ENCODE measurements around the gene REC114.
"Not testable (repeated sequence)": the region's sequence is repeated elsewhere in the genome, so short reads cannot be mapped to it uniquely, and the experiment has no call there.

REC114 gene

DNA sequence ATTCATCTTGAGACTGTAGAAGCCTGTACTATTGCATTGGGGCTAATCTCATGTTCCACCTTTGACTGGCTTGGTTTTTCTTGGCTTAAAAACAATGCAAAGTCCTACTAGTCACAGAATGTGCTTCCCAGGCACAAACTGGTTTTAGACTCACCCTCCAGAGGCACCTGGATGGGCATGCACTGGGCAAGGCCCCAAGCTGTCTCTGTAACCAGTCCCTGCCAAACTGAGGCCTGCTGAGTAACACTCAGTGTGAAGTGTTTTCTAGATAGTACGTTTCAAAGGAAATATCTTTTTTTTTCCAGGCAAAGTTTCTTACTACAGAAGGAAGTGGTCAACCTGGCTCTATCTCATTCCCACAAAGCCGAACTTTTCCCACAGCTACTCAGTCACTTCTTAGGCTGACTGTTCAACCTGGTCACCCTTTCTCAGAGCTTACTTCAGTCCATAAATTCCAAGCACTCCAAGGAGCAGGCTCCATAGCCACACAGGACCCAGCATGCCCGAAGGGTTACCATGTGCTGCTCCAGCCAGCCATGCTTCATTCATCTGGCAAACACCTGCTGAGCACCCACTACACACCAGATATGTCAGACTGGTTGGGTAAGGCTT, 132.8 kb downstream of the REC114 start:
- no peak for DNase-seq (ENCODE audit: low read depth, low spot score)

DNA sequence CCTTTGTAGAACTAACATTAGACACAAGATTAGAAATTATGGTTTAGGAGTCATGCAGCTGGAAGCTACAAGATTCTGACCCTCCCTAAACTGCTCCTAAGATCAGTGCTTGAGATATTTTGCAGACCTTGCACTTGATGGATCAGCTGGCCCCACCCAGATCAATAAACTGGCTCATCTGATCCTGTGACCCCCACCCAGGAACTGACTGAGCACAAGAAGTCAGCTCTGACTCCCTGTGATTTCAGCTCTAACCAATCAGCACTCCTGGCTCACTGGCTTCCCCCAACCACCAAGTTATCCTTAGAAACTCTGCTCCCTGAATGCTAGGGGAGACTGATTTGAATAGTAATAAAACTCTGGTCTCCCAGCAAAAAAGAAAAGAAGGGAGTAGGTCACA, 134.6 kb downstream of the REC114 start:
- DNase-seq (ENCODE audit: low read depth, low spot score), result not testable (repeated sequence)

DNA sequence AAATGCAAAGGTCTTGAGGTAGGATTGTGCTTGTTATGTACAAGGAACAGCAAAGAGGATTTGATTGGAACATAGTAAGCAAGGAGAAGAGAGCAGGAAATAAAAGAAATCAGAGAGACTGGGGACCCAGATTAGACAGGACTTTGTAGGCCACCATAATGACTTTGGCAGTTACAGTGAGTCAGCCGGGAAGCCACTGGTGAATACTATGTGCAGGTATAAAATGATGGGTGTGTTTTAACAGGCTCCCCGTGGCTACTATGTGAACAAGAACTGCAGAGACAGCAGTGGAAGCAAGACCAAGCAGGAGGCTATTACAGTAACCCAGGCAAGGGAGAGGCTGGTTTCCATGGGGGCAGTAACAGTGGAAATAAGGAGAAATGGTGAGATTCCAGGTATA, 135.1 kb downstream of the REC114 start:
- DNase-seq (ENCODE audit: low read depth, low spot score), result no peak

DNA sequence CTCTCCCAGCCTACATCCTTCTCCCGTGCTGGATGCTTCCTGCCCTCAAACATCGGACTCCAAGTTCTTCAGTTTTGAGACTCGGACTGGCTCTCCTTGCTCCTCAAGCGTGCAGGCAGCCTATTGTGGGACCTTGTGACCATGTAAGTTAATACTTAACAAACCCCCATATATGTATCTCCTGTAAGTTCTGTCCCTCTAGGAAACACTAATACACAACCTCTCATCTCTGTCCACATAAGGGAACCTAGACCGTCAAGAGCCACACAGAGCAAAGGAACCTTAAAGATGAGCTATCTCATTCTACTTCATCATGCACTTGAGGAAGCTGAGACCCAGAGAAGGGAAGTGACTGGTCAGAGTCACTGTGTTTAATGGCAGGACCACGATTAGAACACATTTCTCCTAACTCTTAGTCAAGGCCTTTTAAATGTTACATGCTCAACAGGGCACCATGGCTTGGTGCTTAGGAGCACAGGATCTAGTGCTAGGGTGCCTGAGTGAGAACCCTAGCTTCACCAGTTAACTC, 140.0 kb downstream of the REC114 start:
- DNase-seq (ENCODE audit: low read depth, low spot score), result no peak

DNA sequence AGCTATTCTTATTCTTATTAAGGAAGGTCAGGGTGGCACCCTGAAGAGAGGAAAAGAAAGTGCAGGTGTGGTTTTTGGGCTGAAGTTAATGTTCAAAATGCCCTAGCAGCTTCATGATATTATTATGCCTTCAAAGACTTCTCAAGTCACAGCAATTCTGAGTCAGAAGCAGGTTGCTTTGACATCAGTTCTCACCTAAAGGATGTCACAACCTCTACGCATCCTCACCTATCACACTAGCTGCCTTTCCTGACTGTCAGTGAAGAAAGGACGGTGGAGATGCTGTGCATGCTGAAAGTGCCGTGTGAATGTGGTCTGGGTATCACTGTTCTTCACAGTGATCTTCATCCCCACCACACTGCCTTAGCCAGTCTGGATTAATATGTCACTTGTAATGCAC, 140.6 kb downstream of the REC114 start:
- DNase-seq (ENCODE audit: low read depth, low spot score), result no peak

DNA sequence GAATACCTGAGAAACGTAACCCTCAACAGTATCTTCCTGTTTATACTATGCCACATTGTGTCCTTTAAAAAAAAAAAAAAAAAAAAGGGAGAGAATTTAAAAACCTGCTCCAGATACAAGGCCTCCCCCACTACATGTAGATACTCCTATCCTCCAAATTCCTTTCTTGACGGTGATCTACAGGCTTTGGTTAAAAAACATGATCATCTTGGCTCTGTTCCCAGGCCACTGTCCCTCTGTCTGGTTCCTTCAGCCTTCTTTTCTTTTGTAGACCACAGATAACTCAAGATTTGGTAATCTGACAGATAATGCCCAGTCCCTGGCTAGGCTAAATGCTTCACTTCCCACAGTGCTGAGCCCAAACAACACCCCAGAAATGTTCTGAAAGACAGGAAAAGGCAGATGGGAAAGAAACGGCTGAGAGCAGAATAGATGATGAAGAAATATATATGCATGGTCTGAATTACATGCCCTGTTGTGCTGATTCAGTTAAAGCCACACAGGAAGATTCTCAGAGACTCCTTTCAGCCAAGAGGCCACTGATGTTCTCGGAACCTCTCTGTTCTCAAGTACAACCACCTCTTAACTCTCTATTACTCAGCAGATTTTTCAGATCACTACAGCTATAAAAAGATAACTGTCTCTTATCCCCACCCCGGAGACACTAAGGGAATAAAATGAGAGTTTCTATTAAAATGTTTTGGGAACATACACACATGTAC, 141.9 kb downstream of the REC114 start:
- no peak for DNase-seq (ENCODE audit: low read depth, low spot score)

DNA sequence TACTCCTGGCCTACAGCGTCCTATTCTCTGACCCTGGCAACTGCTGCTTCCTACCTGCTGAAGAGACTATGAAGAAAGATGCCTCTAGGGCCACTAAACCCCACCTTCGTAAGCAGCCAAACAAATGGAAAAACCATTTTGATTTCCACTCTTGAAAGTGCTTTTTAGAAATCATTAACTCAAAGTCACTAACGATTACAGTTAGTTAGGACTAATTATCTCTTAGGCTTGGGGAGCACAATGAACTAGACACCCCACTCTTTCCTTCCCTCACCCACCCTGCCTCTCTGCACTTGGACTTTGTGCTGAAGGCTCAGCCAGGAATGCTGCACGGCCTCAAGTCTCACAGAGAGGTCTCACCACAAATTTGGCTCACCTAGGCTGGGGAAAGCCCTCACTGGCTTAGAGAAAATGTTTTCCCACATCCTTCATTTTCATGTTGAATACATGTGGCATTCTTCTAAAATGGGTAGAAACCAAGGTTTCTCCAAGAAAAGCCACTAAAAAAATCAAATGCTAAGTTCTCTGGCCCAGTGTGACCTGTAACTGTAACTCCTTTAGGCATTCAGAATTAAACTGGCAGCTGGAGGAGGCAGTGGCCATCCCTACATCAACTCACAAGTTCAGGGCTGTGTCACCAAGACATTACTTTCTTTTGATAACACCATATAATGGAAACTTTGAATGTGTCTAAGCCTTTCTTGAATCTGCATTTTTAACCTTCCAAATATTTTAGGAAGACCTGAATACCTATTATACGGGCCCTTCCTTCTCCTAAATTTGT, 143.1 kb downstream of the REC114 start:
- DNase-seq (ENCODE audit: low read depth, low spot score), result no peak

DNA sequence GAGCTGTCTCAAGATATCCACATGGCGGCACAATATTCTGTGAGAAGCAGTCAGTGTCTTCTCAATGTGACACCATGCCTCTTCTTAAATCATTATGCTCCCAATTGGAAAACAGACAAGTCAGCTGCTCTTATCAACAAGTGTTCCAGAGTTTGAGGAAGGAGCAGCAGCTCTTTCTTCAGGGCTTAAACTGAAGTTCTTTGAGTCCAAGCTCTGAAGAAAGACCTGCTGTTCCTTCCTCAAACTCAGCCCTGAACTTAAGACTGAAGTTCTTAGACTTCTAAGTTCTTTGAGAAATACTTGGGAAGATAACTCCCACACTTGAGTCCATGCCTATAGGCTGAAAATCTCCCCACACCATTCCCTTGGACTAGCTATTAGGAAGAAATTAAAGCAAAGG, 146.8 kb downstream of the REC114 start:
- no peak for DNase-seq (ENCODE audit: low read depth, low spot score)

DNA sequence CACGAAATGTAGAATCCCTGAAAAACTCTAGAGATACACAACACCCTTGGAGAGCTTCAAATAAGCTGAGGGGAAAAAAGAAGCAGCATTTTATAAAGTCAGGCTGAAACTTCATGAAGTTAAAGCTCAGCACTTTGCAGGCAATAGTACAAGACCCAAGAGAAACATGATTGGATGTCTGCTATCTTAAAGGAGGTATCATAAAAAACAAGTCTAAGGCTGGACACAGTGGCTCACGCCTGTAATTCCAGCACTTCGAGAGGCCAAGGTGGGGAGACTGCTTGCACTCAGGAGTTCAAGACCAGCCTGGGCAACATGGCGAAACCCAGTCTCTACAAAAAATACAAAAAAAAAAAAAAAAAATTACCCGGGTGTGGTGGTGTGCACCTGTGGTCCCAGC, 147.3 kb downstream of the REC114 start:
- no peak for DNase-seq (ENCODE audit: low read depth, low spot score)

DNA sequence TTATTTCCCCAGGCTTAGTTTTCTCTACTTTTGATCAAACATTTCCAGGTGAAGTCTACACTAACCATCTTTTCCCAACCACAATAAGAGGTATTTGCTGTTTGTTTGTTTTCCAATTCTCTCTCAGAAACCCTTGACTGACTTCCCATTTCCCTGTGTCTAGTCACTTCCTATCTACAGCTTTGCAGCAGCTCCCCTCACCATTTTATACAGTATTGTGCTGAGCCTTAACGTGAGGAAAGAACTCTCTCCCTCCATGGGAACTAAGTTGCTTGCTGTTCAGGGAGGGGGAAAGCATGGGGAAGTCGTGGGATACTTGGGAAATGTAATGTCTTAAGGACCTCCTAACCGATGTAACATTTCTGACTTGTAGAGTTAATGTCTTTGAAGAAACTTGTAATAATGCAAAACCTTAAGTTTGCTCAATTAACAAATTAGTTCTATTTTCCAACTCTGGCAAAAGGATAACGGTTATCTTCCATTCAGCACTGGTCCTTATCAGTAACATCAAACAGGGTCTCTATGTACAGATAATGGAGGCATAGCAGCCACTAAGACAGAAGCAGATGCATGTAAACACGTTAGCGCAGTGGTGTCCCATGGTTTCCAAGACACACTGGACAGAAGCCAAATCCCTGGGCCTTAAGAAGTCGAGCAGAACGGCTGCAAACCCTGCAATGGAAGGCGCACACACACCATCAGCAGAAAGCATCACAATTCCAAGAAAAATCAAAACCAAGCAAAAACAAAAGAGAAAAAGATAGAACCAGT, 150.5 kb downstream of the REC114 start:
- DNase-seq (ENCODE audit: low read depth, low spot score), result no peak

DNA sequence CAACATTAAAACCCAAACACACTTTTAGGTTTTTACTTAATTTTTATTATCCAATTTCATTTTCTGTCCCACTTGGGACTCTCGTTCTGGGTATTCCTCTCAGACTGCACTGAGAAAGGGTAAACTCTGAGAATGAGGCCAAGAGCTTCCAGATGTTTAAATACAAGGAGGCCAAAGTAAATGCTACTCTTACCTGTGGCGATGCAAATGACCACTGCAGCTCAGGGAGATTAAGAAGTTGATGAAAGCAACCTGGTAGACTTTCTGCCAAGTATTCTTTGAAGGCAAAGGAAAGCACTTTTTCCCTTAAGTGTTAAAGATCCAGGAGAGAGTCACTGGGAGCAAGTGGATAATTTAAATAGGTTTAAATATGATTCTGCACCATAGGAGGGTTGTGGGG, 151.1 kb downstream of the REC114 start:
- no peak for DNase-seq (ENCODE audit: low read depth, low spot score)

DNA sequence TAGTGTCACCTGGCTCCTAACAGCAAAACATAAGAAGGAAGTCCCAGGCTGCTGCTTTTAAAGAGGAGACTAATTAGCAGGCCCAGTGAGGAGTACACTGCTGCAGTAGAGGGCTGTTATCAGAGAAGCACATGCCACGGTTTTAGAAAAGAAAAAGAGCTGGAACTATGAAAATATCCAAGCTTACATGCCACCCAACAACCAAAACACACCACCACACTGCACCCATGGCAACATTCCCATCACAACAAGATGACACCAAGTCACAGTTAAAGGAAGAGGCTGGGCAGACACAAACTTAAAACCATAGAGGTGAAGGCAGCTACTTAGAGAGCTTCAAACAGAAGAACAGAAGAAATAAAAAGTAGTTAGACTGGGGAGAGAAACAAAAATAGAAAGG, 153.2 kb downstream of the REC114 start:
- no peak for DNase-seq (ENCODE audit: low read depth, low spot score)

DNA sequence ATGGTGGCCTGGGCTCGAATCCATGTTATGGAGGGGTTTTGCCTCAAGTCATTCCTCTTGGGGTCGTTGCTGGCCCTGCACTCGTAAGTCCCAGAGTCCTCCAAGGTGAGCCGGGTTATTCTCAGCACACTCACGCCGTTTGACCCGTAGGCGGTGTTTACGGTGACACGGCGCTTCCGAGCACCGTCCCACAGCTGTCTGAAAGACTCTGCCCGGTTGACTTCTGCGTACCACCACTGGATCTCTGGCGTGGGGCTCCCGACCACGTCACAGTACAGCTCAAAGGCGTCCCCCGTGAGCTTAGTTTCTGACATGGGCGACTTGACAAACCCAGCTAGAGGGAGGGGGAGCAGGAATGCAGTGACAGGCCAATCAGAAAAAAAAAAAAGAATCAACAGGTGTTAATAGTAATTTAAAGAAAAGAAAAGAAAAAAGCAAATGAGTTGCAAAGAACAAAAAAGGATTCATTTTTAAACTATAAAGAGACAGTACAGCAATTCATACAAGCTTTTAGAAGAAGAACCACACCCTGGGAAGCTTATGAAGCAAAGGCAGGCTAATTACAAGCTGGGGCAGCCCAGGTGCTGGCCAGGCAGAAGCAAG, 154.2 kb downstream of the REC114 start:
- no peak for DNase-seq (ENCODE audit: low read depth, low spot score)

DNA sequence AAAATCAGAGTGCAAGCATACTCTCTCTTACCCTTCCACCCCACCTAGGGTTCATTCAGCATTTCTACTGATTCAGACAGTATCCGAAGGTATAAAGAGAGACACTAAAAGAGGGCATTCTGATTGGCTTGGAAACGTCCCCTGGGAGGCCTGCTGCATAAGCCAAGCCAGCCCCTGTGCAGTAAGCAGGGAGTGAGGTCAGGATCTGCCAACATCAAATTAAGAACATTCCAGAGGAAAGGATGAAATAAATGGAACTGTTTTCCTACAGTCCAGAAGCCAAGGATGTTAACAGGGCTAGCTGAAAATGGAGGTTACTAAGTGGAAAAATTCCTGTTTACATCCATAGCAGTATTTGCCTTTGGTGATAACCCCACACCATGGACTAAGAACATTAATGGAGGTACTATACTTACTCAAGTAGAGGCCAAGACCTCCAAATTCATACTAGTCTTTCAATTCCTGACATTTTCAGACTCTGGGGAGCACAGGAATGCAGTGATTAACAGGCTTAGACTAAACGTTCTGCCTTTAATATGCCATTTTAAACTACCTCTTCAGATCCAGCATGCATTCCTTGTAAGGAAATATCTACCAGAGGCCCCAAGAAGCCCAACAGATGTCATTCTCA, 155.7 kb downstream of the REC114 start:
- DNase-seq (ENCODE audit: low read depth, low spot score), result no peak

DNA sequence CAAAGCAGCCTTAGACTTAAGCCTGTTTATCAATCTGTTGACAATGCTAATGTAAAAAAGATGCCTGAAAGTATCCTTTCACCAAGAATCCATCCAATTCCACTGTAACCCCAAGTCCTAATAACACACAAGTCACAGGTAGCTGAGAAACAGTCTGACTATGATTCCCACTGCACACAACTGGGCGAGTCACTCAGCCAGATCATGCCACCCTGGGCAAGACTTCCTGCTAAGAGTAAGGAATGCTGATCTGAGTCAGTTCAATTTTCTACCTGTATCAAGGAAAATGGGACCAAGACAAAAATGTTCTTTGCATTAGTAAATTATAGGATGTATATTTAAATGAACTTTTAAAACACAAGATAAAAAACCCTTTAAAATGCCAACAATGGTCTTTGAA, 157.0 kb downstream of the REC114 start:
- DNase-seq (ENCODE audit: low read depth, low spot score), result no peak

DNA sequence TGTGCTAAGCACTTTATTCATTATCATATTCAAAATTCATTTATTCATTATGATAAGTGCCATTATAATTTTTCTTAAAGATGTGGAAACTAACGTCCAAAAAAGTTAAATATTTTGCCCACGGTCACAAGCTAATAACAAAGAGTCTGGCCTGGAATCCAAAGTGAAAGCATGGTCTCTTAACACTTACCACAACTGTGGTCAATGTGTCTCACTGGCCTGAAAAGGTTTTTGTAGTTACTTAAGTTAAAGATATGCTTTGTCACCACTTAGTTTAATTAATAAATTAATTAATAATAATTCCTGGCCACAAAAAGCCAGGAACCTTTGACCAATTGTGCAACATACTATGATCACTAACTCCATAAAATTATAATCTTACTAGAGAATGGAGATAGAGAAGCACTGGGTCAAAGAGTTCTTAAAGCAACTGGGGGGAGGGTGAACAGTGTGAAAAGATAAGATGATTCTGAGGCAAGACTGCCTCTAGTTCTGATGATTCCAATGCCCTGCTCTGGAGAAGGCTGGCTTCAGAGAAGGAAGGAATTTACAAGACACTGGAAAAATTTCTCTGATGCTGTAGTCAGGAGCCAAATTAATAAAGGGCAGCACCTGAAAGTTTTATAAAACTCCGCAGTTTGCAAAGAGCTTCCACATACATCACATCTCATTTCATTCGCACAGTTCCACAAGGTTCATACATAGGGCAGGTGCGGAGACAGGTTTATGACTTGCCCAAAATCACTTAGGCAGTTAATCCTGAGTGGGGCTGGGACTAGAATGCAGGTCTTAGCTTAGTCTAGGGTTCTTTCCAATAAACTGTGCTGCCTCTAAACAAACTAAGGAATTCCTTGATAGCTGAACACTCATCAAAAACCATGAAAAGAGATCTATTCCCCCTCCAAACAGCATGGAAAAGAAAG, 157.7 kb downstream of the REC114 start:
- DNase-seq (ENCODE audit: low read depth, low spot score), result no peak

DNA sequence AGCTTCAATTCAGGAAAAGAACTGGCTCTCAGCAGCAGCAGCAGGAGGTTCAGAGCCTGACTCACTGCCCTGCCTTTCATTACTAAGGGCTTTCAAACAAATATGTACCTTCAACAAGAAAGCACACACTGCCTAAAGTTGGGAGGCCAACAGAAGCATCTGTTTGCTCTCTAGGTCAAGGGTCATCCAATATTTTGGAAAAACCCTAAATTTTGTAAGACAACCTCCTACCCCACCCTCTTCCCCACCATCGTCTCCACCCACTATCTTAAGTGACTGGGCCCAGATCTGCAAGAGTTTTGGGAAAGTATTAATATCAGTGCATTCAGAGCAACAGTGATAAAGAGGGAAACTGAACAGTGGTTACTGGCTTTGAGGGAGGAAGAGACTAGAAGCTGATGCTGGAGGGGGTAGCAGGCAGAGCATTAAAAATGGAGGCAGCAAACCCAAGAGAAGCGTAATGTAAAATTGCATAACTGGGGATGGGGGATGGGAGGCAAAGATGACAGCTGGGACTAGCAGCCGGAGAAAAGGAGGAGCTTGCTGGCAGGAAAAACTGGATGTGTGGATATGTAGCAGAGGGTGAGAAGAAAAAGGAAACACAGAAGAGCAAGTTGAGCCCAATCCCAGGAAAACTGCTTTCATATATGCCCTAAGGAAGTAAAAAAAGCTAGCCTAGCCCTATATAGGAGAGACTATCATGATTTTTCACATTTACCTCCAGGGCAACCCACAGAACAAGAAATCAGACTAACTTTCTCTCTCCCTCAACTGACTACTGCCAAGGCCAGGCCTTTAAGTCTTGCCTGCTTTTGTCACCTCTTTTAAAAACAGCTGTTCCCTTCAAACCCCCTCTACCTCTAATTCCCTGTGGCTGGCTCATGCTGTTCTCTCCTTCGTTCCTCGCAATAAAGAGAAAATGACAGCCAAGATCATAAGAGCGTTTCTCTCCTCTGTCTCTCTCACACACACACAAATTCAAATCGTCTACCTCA, 158.8 kb downstream of the REC114 start:
- DNase-seq (ENCODE audit: low read depth, low spot score), result peak; percentile 43

DNA sequence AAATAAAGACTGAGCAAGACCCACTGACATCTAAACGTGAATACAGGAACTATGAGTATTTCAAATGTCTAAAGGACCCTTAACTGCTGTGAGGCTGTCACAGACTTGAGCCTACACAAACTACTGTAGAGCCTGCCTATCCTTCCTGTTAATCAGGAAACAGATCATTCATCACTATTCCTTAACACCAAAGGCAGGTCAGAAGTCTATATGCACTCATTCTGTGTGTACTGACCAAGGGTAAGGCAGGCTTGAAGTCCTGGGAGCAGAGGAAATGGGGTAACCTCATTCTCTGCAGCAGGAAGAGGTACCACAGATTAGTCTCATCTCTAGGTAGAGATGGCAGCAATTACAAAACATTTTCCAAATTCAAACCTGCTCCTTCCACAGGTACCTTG, 159.5 kb downstream of the REC114 start:
- DNase-seq (ENCODE audit: low read depth, low spot score), result no peak

DNA sequence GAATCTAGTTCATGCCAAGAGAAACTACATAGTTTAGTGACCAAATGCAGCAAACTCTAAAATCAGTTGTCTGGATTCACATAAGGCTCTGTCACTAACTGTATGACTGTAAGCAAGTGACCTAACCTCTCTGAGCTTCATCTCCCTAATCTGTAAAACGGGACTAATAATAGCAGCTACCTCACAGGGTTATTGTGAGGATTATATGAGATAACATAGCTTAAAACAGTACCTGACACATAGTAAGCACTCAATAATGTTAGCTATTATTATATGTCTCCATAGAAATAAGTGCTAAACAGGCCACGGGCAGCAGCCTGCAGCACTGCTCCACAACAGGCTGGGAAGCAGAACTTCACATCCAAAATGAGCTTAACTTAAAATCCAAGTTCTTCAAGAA, 160.0 kb downstream of the REC114 start:
- DNase-seq (ENCODE audit: low read depth, low spot score), result no peak

Data from ELF-1 (cell line).